AML-193 (cell line): ENCODE data around the gene GPR85.
"Not testable (repeated sequence)": the region's sequence is repeated elsewhere in the genome, so short reads cannot be mapped to it uniquely, and the experiment has no call there.

Experiments used
- DNase-seq, 2 experiments: peaks; one replicate each; lab custom pipeline; 2025; lab: John Stamatoyannopoulos, UW

Gene GPR85

DNA sequence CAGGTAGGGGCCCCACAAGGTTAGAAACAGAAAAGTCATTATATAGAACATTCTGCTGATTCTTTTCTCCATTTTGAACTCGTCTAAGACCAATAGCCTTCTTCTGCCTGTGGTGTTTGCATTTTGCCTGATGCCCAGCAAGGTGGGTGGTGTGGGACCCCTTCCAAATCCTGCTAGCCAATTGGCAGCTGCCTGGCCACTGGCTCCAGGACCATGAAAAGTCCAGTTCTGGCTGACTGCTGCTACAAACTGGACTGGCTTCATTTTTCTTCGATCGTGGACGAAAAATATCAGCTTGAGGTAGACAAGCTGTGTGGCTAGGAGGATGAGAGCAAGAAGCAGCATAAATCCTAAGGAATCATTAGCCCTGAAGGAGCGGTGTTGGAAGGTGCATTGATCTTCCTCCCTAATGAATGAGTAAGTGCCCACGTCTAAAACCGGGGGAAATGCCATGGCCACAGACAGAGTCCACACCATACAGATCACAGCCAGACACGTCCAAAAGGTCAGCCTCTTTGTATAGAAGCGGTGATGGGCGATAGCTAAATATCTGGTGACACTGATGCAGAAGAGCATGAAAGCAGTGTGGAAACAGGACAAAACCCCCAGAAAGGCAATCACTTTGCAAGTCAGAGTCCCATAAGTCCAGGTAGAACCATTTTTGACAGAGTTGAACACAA, 2.7 kb downstream of the GPR85 start:
- no peak for DNase-seq

GRCh38 chr7:113083132-113083815, 3.4 kb downstream of the GPR85 start:
- no peak for DNase-seq

DNA sequence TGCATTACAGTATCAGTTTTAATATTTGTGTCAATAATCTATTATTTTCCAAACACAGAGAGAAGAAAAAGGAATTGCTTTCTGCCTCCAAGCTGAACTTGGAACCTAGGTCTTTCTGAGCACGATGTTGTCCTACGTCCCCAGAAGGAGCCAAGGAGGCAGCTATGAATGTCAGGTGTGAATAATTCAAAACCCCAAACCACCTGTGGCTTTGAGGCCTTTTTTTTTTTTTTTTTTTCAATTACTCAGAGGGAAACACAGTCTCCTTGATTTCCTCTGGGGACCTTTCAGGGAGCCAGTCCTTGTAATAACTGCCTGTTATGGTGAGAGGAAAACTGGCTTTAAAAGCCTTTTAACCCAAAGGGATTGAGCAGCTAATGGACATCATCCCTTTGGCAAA, 8.3 kb downstream of the GPR85 start:
- DNase-seq, result no peak

DNA sequence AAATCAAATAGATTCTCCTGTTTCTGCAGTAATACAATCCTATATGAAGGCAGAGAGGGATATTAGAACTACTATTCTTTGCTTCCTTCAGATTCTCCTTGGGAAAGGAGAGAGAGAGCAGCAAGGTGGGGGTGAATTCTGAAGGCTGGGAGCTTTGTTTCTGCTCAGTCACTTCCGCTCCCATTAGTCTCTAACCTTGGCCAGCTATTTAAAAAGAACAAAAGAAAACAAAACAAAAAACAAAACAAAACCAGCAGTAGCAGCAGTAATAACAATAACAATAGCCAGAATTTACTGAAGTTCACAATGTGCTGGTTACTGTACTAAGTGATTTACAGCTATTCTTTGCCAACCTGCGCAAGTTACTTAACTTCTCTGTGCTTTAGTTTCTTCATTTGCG, 9.9 kb downstream of the GPR85 start:
- DNase-seq, result no peak

DNA sequence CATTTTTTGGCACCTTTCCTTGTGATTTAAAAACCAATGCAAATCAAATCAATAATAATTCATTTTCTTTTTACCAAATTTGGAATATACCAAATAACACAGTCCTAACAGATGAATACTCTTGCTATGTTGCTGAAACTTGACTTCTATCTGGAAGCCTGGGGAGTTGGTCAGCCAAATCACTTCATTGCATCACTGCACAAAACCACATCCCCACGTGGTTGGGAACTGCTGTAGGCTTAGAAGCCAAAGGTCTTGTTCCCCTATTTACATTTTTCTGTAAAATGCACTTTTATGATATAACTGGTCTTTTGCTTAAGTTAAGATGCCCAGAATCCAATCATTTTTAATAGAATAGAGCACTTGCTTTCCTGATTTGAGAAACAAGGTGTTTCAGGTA, 15.2 kb downstream of the GPR85 start:
- DNase-seq, result peak; percentile 90 to 91

DNA sequence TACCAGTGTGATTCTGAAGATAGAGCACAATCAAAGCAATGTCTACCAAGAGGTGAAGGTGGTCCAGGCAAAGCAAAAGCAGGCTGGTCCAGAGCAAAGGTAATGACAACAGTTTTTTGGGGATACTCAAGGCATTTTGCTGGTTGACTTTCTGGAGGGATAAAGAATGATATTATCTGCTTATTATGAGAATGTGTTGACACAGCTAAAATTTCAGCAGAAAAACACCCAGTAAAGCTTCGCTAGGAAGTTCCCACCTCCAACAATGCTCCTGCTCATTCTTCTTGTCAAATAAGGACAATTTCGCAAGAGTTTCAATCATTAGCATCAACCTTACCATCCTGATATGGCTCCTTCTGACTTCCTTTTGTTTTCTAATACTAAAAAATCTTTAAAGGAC, 24.1 kb downstream of the GPR85 start:
- DNase-seq, result no peak

DNA sequence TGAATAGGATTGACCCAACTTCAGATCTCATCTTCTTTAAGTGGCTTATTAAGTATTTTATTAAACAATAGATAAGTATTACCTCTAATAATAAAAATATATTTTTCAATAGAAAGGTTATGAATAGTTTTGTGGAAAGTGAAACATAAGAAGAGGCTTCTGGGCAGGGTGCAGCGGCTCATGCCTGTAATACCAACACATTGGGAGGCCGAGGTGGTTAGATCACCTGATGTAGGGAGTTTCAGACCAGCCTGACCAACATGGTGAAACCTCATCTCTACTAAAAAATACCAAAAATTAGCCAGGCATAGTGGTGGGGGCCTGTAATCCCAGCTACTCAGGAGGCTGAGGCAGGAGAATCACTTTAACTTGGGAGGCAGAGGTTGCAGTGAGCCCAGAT, 26.5 kb downstream of the GPR85 start:
- DNase-seq, result no peak

DNA sequence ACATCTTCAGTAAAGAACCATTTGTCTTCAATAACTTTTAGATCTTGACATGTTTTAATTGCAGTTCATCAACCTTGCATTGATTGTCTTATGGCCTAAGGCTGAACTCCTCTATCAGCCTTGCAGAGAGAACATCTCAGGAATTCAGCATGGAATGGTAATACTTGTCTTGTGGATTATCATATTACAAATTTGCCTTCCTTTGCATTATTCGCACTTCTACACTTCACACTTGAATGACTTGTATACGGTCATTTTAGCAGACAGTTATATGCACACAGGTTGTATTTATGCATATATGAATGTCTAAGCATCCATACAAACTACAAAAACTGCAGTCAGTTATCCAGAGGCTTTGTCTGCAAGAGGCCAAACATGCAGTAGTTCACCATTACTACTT, 31.7 kb downstream of the GPR85 start:
- no peak for DNase-seq

- DNase-seq, result not testable (repeated sequence)
These were observed 32.4 kb downstream of the GPR85 start for GRCh38 chr7:113054272-113054671.

GRCh38 chr7:113049221-113049620, 37.4 kb downstream of the GPR85 start:
- not testable (repeated sequence) for DNase-seq

GRCh38 chr7:113046453-113046852, 40.2 kb downstream of the GPR85 start:
- DNase-seq, result no peak

DNA sequence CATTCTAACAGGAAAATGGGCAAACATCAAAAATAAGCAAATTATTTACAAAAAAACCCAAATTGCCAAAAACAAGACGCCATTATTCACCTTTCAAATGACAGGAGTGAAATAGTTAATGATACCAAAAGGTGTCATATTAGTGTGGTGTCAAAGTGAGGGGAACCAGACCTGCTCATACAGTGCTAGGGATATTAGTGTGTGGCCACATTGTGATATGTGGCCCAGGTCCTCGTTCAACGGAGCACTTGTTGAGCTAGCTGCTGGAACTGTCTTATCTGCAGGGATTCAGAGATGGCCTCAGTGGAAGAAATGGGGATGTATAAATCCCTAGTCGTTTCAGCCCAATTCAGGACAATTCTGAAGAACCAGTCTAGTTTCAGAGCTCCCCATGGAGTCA, 41.2 kb downstream of the GPR85 start:
- no peak for DNase-seq

GRCh38 chr7:113044394-113044793, 42.2 kb downstream of the GPR85 start:
- no peak for DNase-seq

GRCh38 chr7:113040849-113041248, 45.8 kb downstream of the GPR85 start:
- no peak for DNase-seq

GRCh38 chr7:113033959-113034358, 52.7 kb downstream of the GPR85 start:
- DNase-seq, result no peak
